Liver (tissue), 9 donors: Measurements from ENCODE around the gene PLA2G12A. TPM values are rescaled to one million over a fixed set of nuclear protein-coding genes. Genes with fewer than 3 reads are reported as not detected.
A peak's percentile ranks its signal among the peaks of the same experiment; 100 is the strongest.
"Not testable (repeated sequence)": the region's sequence is repeated elsewhere in the genome, so short reads cannot be mapped to it uniquely, and the experiment has no call there.

Experiments used
- DNase-seq: peaks from one replicate; pipeline ENCODE4 v3.0.0-alpha.2; 2017; ENCODE audit warnings: low spot score
- H3K27ac ChIP-seq, 2 donors: one replicate each; pipeline ENCODE4 v1.7.0; 2013; ENCODE audit warnings: inconsistent platforms in 2 of 2, low read length in 2 of 2, control low read depth in 1 of 2, low read depth in 1 of 2, mild to moderate bottlenecking in 1 of 2
- H3K27me3 ChIP-seq, 4 donors: one replicate each; pipeline versions ENCODE4 v1.6.1 to v1.7.0; 2013; ENCODE audit warnings: low read length in 3 of 4, inconsistent platforms in 1 of 4, mild to moderate bottlenecking in 1 of 4, moderate library complexity in 1 of 4; ENCODE audit not compliant: control insufficient read depth in 4 of 4, insufficient read depth in 4 of 4
- H3K36me3 ChIP-seq, 4 donors: one replicate each; pipeline versions ENCODE4 v1.6.1 to v1.7.0; 2013; ENCODE audit warnings: low read length in 3 of 4, mild to moderate bottlenecking in 3 of 4, low read depth in 1 of 4, moderate library complexity in 1 of 4; ENCODE audit not compliant: control insufficient read depth in 4 of 4, insufficient read depth in 3 of 4
- H3K4me1 ChIP-seq, 4 donors: one replicate each; pipeline versions ENCODE4 v1.6.1 to v1.7.0; 2013; ENCODE audit warnings: low read length in 3 of 4, mild to moderate bottlenecking in 3 of 4, moderate library complexity in 1 of 4; ENCODE audit not compliant: control insufficient read depth in 4 of 4, insufficient read depth in 4 of 4
- H3K4me3 ChIP-seq, 3 donors: one replicate each; pipeline versions ENCODE4 v1.6.1 to v1.7.0; 2013; ENCODE audit warnings: low read length in 3 of 3, control low read depth in 1 of 3, low read depth in 1 of 3, mild to moderate bottlenecking in 1 of 3
- H3K9ac ChIP-seq, 2 donors: one replicate each; pipeline ENCODE4 v1.7.0; 2013; ENCODE audit warnings: low read length in 2 of 2, mild to moderate bottlenecking in 2 of 2, moderate library complexity in 2 of 2, control low read depth in 1 of 2, low read depth in 1 of 2
- H3K9me3 ChIP-seq, 4 donors: one replicate each; pipeline versions ENCODE4 v1.6.1 to v1.7.0; 2013; ENCODE audit warnings: low read length in 3 of 4; ENCODE audit not compliant: control insufficient read depth in 4 of 4
- CTCF ChIP-seq: fragments of 150-350 bp; IDR thresholded peaks from 2 replicates; pipeline ENCODE4 v1.5.1; 2017; ENCODE audit warnings: improper control_type of control experiment, low read depth, low read length; ENCODE audit not compliant: missing input control
- FOXA1 ChIP-seq: IDR thresholded peaks from 2 replicates; pipeline ENCODE4 v1.6.1; 2016; ENCODE audit warnings: antibody characterized with exemption
- FOXA2 ChIP-seq: IDR thresholded peaks from 2 replicates; pipeline ENCODE4 v1.6.1; 2016; ENCODE audit warnings: antibody characterized with exemption
- GABPA ChIP-seq, 2 donors: IDR thresholded peaks in 1 of 2; conservative IDR thresholded peaks in 1 of 2; 2 replicates each; pipeline ENCODE4 v1.6.1; 2016; ENCODE audit warnings: antibody characterized with exemption in 2 of 2, mild to moderate bottlenecking in 1 of 2, moderate library complexity in 1 of 2
- HNF4A ChIP-seq, 2 donors: conservative IDR thresholded peaks; 2 replicates each; pipeline ENCODE4 v1.6.1; 2016; ENCODE audit warnings: antibody characterized with exemption in 2 of 2, mild to moderate bottlenecking in 2 of 2
- HNF4G ChIP-seq: IDR thresholded peaks from 2 replicates; pipeline ENCODE4 v1.6.1; 2016; ENCODE audit warnings: antibody characterized with exemption
- JUND ChIP-seq, 2 donors: IDR thresholded peaks; 2 replicates each; pipeline ENCODE4 v1.6.1; 2016; ENCODE audit warnings: antibody characterized with exemption in 2 of 2
- MAX ChIP-seq: IDR thresholded peaks from 2 replicates; pipeline ENCODE4 v1.6.1; 2016; ENCODE audit warnings: antibody characterized with exemption
- NR2F2 ChIP-seq: IDR thresholded peaks from 2 replicates; pipeline ENCODE4 v1.6.1; 2016; ENCODE audit warnings: antibody characterized with exemption
- RAD21 ChIP-seq, 2 donors: IDR thresholded peaks; 2 replicates each; pipeline ENCODE4 v1.6.1; 2016; ENCODE audit warnings: antibody characterized with exemption in 2 of 2, mild to moderate bottlenecking in 2 of 2
- RXRA ChIP-seq, 2 donors: IDR thresholded peaks; 2 replicates each; pipeline ENCODE4 v1.6.1; 2017 to 2018; ENCODE audit warnings: antibody characterized with exemption in 2 of 2, mild to moderate bottlenecking in 1 of 2
- SP1 ChIP-seq: IDR thresholded peaks from 2 replicates; pipeline ENCODE4 v1.6.1; 2018; ENCODE audit warnings: antibody characterized with exemption, mild to moderate bottlenecking
- TAF1 ChIP-seq: conservative IDR thresholded peaks from 2 replicates; pipeline ENCODE4 v1.6.1; 2016; ENCODE audit warnings: antibody characterized with exemption, mild to moderate bottlenecking
- YY1 ChIP-seq: IDR thresholded peaks from 2 replicates; pipeline ENCODE4 v1.6.1; 2016; ENCODE audit warnings: antibody characterized with exemption, mild to moderate bottlenecking
- WGBS: extraction: QIAGEN DNeasy Blood & Tissue Kit; methylation state at CpG from one replicate; pipeline ENCODE4 v1.1.7; 2013; 5-methylcytosine and 5-hydroxymethylcytosine counted together
- polyA plus RNA-seq, 2 donors: library from polyadenylated mRNA; stranded (reverse) in 1 of 2; unstranded in 1 of 2; fragments of 200-250 nt in 1 of 2; fragments of >200 nt in 1 of 2; fragmentation: Nextera tagmentation in 1 of 2; extraction: Ambion mirVana in 1 of 2; gene quantifications; one replicate each; pipeline versions ENCODE4 v1.2.1 to v1.2.3, GENCODE V29; 2013 to 2015
- total RNA-seq, 2 donors: library from RNA; depleted of rRNA; stranded (reverse); fragments of >200 nt; gene quantifications; one replicate each; pipeline ENCODE4 v1.2.3, GENCODE V29; 2014
- TF ChIP-seq, protein P1 (sequence below): IDR thresholded peaks from 2 replicates; pipeline ENCODE4 v1.6.1; 2016; ENCODE audit warnings: antibody characterized with exemption
- donor health status: healthy.
- donor health status: healthy.
- donor health status: healthy.
- donor health status: healthy.
- donor health status: healthy.

The PLA2G12A gene
- total and polyA plus RNA-seq, 4 donors = 11.3 to 57.7 (median 29.4) TPM

- not testable (repeated sequence) for H3K4me3 ChIP-seq, H3K27me3 ChIP-seq, H3K4me1 ChIP-seq, H3K27ac ChIP-seq, H3K36me3 ChIP-seq, H3K9me3 ChIP-seq, DNase-seq, H3K9ac ChIP-seq
- WGBS = 98% methylated on average over 14 of the region's 14 CpGs
Observed at GRCh38 chr4:109678925-109679324, 50.9 kb downstream of the PLA2G12A start.

DNA sequence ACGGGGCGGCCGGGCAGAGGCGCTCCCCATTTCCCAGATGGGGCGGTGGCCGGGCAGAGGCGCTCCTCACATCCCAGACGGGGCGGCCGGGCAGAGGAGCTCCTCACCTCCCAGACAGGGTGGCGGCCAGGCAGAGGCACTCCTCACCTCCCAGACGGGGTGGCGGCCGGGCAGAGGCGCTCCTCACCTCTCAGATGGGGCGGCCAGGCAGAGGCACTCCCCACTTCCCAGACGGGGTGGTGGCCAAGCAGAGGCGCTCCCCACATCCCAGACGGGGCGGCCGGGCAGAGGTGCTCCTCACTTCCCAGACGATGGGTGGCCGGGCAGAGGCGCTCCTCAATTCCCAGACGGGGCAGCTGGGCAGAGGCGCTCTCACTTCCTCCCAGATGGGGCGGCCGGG is 51.4 kb downstream of the PLA2G12A start:
- H3K9ac ChIP-seq, H3K4me1 ChIP-seq, H3K27ac ChIP-seq, H3K27me3 ChIP-seq, H3K4me3 ChIP-seq, DNase-seq, H3K36me3 ChIP-seq, H3K9me3 ChIP-seq: not testable (repeated sequence)
- WGBS = 95% methylated on average over 28 of the region's 28 CpGs

GRCh38 chr4:109676886-109677285 is 53.0 kb downstream of the PLA2G12A start:
- 85% methylated on average over 1 of the region's 1 CpG for WGBS
- no peaks in the 10 kb centered on the region for H3K9me3 ChIP-seq
- peak; percentile 58 to 72 for TF ChIP-seq RAD21 (IDR thresholded peaks at IDR 0.05)
- TF ChIP-seq GABPA (IDR thresholded peaks at IDR 0.05 in 1 of 2, conservative IDR thresholded peaks at IDR 0.05 in 1 of 2) = no peak
- TF ChIP-seq RXRA (IDR thresholded peaks at IDR 0.05) = no peak
- no peak for TF ChIP-seq SP1
- TF ChIP-seq HNF4G = no peak
- TF ChIP-seq NR2F2 = no peak
- TF ChIP-seq CTCF = peak; percentile 26
- no peak for TF ChIP-seq FOXA1
- no peak for TF ChIP-seq YY1
- TF ChIP-seq TAF1 = no peak
- TF ChIP-seq FOXA2 = no peak
- TF ChIP-seq HNF4A (conservative IDR thresholded peaks at IDR 0.05) = no peak
- no peak for TF ChIP-seq MAX
- no peak overlapping the region for H3K27ac ChIP-seq
- no peaks in the 10 kb centered on the region for H3K36me3 ChIP-seq
- H3K4me1 ChIP-seq = no peaks in the 10 kb centered on the region
- H3K4me3 ChIP-seq = no peak overlapping the region
- H3K9ac ChIP-seq = no peak overlapping the region
- no peaks in the 10 kb centered on the region for H3K27me3 ChIP-seq
- no peak for DNase-seq

DNA sequence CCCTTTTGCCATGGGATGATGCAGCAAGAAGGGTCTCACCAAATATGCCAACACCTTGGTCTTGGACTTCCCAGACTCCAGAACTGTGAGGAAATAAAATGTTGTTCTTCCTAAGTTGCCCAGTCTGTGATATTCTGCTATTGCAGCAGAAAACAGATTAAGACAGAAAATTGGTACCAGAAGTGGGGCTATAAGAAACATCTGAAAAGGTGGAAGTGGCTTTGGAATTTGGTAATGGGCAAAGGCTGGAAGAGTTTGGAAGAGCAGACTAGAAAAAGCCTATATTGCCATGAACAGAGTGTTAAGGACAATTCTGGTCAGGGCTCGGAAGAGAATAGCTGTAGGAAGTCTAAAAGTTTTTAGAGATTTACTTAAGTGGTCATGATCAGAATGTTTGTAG is 54.0 kb downstream of the PLA2G12A start:
- Histone ChIP-seq H3K27ac (no peak overlapping the region), H3K27me3 (no peaks in the 10 kb centered on the region), H3K36me3 (no peaks in the 10 kb centered on the region), H3K4me3 (no peak overlapping the region), H3K9ac (no peak overlapping the region), H3K9me3 (no peaks in the 10 kb centered on the region), H3K4me1 (no peaks in the 10 kb centered on the region)
- WGBS = 94% methylated on average over 1 of the region's 1 CpG
- no peak for DNase-seq
- TF ChIP-seq JUND (IDR thresholded peaks at IDR 0.05) = no peak
- no peak for TF ChIP-seq HNF4A (conservative IDR thresholded peaks at IDR 0.05)
- TF ChIP-seq, protein P1, sequence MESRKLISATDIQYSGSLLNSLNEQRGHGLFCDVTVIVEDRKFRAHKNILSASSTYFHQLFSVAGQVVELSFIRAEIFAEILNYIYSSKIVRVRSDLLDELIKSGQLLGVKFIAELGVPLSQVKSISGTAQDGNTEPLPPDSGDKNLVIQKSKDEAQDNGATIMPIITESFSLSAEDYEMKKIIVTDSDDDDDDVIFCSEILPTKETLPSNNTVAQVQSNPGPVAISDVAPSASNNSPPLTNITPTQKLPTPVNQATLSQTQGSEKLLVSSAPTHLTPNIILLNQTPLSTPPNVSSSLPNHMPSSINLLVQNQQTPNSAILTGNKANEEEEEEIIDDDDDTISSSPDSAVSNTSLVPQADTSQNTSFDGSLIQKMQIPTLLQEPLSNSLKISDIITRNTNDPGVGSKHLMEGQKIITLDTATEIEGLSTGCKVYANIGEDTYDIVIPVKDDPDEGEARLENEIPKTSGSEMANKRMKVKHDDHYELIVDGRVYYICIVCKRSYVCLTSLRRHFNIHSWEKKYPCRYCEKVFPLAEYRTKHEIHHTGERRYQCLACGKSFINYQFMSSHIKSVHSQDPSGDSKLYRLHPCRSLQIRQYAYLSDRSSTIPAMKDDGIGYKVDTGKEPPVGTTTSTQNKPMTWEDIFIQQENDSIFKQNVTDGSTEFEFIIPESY = no peak
- TF ChIP-seq NR2F2 = no peak
- TF ChIP-seq CTCF = no peak
- TF ChIP-seq FOXA2 = no peak
- TF ChIP-seq TAF1 = no peak
- TF ChIP-seq RAD21 (IDR thresholded peaks at IDR 0.05) = no peak
- TF ChIP-seq SP1 = no peak
- no peak for TF ChIP-seq HNF4G
- no peak for TF ChIP-seq RXRA (IDR thresholded peaks at IDR 0.05)
